GM12892 (cell line): ENCODE data around the gene LSM7.

Source experiments
- POLR2A ChIP-seq: IDR thresholded peaks from 2 replicates; pipeline ENCODE4 v1.6.1; 2011; ENCODE audit warnings: low read depth, low read length, control low read depth
- POLR2AphosphoS5 ChIP-seq: IDR thresholded peaks from 2 replicates; pipeline ENCODE4 v1.6.1; 2011; ENCODE audit warnings: low read depth, low read length, control low read depth
- TAF1 ChIP-seq: IDR thresholded peaks from 2 replicates; pipeline ENCODE4 v1.6.1; 2011; ENCODE audit warnings: low read depth, mild to moderate bottlenecking, control low read depth, low read length, borderline replicate concordance

DNA sequence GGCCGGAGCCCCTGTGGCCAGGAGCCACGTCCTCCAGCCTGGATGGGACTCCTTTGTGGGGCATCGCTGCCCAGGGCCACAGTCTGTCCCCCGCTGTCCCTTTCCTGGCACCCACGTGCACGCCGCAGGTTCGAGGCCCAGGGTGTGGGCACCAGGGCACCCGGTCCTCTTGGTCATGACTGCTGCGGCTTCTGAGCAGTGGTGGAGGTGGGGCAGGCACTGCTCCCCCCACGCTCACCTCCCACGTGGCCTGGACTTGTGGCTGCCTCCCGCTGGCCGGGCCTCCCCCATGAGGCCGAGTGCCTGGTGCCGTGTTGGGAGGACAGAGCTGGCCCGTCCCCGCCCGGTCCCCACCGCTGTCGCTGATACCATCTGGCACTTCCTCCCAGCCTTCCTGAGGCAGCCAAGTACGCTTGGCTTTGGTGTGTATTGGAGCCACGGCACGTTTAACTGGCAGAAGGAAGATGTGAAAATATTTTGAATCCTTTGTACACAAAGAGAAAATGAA is 12.9 kb upstream of the LSM7 start:
- TF ChIP-seq POLR2A (no peak), POLR2AphosphoS5 (no peak), TAF1 (no peak)
